ENCODE data around the gene OGFOD3.
"Not testable (repeated sequence)": the region's sequence is repeated elsewhere in the genome, so short reads cannot be mapped to it uniquely, and the experiment has no call there.

The OGFOD3 gene, protein sequence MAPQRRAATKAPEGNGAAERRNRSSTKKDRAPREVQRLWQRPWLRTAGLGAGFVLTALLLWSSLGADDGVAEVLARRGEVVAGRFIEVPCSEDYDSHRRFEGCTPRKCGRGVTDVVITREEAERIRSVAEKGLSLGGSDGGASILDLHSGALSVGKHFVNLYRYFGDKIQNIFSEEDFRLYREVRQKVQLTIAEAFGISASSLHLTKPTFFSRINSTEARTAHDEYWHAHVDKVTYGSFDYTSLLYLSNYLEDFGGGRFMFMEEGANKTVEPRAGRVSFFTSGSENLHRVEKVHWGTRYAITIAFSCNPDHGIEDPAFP

DNA sequence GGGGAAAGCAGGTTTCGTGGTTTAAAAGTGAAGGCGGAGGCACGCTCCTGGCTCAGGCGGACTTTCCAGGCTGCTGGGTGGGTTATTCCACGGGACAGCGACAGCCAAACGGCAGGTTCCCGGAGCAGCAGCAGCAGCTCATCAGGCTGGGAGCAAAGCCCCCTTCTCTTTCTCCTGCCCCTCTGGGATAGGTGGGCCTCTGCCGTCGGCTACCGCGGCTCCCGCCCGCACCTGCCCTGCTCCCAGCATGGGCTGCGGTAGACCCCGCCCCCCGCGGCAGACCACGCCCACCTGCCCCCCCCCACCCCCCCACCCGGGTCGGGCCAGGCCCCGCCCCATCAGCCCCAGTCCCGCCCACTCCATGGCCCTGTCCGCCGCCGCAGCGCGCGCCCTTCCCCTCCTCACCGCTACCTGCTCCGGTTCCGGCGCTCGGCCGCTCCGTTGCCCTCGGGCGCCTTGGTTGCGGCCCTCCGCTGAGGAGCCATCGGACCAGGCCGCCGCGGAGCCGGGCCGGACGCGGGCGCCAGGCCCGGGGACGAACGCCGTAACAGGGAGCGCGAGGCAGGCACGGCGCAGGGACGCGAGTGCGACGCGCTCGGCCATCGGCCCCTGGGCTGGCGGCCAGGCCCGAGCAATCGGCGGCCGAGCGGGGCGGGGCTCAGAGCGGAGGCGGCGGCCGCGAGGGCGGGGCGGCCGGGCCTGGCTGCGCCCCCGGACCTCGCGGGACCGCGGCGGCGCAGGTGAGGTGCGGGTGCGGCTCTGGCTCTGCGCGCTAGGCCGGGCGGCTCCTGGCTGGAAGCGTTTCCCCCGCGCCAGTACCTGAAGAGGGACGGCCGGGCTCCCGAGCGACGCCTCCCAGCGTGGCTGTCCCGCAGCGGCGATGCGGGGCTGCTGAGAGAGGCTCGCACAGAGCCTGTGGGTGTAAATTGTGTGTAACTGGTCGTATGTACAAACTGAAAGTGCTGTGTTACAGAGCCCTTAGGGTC lies at the start of gene OGFOD3, which contains the start of gene HEXD:
OGFOD3 (minus strand) TSS at position 586 of the 986 bp plus-strand sequence; CDS start at position 485, 101 bp downstream.
HEXD (plus strand) TSS at position 347 of the 986 bp plus-strand sequence. CDS start 1,453 bp downstream, outside the sequence.
- DNase-seq = peak; percentile 85

DNA sequence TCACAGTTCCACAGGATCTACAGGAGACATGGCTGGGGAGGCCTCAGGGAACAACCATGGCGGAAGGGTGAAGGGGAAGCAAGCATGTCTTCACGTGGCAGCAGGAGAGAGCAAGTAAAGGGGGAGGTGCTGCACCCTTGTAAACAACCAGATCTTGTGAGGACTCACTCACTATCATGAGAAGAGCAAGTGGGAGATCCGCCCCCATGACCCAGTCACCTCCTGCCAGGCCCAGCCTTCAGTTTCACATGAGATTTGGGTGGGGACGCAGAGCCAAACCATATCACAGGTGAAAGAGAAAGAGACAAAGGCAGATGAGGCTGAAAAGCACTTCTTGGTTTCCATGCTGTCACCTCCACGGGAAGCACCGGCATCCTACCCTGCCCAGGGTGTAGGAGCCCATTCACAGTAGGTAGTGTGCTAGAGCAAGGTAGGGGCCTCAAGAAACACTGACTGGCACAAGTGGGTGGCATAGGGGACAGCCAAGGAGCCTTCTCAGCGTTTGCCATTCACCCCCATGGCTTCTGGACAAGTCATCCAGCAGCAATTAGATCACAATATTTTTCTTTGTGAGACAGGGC lies 46.7 kb upstream of the OGFOD3 start:
- DNase-seq = no peak

DNA sequence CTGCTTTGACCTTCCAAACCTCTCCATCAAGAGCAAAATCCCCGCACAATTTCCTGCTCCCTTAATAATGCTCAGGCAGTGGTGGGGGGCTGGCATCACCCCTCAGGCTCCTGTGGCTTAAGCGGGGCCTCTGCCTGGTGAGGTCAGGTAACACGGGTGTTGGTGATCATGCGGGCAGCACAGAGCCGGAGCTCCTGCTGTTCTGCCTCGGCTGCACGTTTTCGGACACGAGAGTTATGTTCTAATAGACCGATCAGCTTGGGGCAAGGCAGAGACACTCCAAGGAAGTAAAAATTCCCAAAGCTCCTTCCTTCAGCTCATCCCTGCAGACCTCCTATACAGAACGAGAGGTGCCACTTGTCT lies 46.2 kb upstream of the OGFOD3 start:
- DNase-seq = no peak

DNA sequence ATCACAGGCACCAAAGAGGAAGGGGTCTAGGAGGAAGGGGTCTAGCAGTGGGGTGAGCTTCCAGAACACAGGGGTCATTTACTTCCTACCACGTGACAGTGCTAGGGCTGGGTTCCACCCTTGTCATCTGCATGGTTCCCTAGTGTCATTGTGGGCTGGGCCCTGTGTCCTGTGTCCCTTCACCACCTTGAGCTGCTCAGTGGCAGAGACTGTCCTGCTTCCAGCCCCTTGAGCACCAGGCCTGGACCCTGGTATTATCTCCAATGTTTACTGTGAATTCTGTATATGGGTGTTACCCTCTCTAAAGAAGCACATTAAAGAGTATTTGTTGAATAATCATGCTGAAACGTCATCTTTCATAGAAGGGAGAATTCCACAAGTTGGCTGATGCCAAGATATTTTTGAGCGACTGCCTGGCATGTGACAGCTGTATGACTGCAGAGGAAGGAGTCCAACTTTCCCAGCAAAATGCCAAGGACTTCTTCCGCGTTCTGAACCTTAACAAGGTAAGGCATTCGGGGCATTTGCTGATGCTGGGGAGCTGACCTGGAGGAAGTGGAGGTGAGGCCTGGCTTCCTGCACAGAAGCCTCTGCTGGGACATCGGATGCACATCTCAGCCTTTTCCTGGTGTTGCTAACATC lies 45.7 kb upstream of the OGFOD3 start:
- DNase-seq = no peak

DNA sequence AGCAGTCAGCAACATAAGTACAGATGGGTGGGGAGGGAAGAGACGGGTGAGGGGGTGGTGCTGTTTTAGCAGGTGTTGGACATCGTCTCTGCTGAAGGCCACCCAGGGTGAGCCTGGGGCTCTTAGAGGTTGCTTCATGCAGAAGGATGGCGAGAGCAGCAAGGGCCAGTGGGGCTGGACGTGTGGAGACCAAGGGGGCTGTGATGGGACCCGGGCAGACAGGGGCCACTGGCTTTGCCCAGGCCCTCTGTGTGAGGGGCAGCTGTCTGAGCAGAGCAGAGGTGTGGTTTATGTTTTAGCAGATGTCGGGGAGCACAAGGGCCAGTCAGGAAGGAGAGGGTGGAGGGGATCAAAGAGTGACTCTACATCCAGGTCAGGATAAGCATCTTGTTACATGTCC lies 45.0 kb upstream of the OGFOD3 start:
- DNase-seq = no peak

DNA sequence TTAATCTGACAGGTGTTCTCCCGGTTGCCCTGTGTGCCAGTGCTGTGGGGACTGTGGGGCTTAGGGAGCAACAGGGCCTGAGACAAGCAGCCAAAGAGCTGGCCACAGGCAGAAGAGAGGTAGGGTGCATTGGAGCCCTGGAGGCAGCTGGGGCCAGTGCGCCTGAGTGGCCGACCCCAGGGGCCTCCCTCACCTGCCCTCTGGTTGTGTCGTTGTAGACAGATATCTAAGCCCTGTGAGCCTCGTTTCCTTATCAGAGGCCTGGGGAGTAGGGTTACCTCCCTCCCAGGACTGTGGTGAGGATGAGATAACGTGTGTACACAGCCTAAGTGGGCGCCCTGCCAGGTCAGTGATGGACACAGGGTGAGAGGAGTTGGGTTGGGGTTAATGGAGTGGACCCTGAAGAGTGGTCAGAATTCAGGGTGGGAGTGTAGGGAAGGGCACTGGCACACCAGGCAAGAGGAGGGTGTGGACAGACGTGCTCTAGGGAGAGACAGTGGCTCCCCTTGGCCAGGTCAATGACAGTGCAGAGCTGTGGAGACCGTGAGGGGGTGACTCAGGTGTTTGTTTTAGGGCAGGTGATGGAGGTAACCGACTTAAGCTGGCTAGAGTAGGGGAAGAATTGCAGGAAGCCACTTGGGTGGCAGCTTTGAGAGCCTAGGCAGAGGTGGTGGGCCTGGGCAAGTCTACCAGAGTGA lies 43.6 kb upstream of the OGFOD3 start:
- DNase-seq = no peak

DNA sequence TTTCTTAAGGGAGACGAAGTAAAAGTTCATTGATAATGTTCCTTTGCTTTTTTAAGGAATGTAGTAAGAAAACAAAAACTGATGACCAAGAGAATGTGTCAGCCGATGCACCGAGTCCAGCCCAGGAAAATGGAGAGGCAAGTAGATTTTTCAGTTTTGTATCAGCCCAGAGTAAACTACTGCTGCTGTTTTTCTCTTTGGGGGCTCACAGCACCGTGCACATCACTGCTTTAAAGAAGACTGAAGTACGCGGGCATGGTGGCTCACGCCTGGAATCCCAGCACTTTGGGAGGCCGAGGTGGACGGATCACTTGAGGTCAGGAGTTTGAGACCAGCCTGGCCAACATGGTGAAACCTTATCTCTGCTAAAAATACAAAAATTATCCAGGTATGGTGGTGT lies 41.5 kb upstream of the OGFOD3 start:
- not testable (repeated sequence) for DNase-seq

DNA sequence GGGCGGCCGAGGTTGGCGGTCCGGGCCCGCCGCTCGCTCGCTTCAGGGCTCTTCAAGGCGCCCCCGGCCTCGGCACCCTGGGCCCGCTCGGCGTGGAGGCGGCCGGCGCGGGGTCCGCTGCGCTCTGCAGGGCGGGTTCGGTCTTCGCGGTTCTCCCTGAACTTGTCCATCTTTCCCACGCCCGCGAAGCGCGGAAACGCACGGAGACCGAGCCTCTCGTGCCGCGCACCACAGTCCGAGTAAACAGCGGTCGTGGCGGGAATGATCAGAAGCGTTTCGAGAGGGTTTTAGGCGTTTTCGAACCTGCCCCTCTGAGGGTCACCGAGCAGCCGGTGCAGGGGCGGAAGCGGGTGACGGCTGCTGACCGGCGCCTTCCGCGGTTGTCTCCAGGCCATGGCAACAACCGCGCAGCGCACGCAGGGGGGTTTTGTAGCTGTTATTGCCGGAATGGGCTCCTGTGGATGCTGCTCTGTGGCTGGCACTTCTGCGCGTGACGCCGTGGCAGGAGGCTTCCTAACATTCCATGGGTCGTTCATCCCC lies 40.6 kb upstream of the OGFOD3 start:
- peak; percentile 16 for DNase-seq

DNA sequence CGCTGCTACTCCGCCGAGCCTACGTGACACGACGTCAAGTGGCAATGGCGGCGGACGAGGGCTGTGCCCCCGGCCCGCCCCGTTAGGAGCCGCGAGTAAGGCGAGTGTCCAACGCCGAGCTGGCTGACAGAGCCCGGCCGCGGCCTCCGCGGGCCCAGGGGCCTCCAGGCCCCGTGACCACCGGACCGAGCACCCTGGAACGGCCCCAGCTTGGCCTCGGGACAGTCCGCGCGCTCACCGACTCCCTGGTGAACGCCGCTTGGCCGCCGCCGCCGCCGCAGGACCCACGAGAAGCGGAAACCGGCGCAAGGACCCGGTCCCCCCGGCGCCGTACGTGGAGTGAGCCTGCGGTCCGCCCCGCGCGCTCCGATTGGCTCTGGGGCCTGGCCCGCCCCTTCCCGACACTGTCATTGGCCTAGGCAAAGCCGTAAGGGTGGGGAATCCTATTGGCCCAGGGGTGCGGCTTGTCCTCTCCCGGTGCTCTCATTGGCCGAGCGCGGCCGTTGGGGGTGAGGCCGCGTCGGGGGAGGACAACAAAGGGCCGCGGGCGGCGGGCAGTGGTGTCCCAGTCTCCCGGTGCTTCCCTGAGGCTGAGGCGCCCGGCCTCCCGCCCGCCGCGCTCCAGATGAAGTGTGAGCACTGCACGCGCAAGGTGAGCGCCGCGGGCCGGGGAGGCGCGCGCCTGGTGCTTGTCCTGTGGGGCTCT lies 39.9 kb upstream of the OGFOD3 start, which contains the start of gene NARF:
NARF (plus strand) TSS at position 563 of the 706 bp plus-strand sequence; CDS start at position 626, 63 bp downstream.
- peak; percentile 100 for DNase-seq

DNA sequence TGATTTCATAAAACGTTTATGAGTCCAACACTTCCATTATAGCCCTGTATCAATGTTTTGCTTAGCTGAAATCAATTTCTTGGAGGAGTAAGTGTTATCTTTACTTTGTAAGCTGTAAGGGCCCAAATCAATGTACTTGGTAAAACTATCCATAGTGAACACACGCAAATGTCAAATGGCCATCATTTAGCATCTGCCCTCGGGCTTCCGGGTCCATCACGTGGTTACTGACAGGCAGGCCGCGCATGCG lies 39.5 kb upstream of the OGFOD3 start:
- peak; percentile 92 for DNase-seq

DNA sequence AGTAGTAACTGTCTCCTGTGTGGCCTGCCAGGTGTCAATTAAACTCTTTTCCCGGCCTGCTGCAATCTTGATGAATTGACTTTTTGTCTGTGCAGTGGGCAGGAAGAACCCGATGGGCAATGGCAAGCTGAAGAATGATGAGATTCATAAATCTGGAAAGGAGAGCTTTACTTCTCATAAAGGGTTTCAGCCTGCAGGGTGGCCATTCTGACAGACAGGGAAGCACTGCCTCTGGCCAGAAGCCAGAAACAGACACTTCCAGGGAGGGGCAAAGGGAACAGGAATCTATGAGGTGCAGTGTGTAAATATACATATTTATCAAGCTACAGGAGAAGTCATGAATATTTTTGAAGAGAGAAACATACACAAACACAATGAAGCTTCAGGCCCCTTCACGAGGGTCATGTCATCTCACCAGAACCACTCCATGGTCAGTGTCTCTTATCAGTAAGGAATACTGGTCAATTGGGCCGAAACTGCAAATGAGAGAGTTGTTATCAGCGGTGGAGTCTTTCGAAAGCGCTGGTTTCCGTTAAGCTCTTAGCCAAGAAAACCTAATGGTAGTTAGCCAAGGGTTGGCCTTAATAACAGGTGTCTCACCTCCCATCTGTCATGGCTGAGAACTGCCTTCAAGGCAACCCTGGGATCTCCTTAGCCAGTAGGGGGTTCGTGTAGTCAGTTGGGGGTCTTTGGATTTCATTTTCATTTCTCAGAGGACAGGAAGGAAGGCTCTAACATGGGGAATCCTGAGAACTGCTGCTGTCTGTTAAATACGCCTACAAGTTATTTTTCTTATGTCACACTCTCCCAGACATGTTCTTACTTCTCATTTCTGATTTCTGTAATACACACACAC lies 38.9 kb upstream of the OGFOD3 start:
- peak; percentile 36 for DNase-seq

DNA sequence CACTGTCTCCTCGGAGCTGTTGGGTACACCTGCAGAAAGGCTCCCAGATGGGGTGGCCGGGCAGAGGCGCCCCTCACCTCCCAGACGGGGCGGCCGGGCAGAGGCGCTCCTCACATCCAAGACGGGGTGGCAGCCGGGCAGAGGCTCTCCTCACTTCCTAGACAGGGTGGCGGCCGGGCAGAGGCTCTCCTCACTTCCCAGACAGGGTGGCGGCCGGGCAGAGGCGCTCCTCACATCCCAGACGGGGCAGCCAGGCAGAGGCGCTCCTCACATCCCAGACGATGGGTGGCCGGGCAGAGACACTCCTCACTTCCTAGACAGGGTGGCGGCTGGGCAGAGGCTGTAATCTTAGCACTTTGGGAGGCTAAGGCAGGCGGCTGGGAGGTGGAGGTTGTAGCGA lies 35.3 kb upstream of the OGFOD3 start:
- DNase-seq = not testable (repeated sequence)

DNA sequence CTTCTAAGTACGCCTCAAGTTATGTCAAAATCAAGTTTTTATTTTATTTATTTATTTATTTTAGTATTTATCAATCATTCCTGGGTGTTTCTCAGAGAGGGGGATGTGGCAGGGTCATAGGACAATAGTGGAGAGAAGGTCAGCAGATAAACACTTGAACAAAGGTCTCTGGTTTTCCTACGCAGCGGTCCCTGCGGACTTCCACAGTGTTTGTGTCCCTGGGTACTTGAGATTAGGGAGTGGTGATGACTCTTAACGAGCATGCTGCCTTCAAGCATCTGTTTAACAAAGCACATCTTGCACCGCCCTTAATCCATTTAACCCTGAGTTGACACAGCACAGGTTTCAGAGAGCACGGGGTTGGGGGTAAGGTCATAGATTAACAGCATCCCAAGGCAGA lies 34.8 kb upstream of the OGFOD3 start:
- DNase-seq = not testable (repeated sequence)

DNA sequence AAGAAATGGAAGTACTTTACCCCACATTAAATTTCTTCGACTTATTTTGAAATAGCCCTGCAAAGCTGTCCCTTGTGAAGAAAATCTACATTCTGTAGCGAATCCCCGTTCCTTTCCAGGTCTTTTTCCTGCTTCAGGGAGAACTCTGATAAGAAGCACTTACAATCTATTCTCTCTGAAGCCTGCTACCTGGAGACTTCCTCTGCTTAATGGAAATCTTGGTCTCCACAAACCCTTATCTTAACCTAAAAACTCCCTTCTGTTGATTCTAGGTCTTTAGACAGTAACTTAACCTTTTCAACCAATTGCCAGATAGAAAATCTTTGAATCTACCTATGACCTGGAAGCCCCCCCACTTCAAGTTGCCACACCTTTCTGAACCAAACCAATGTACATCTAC lies 33.8 kb upstream of the OGFOD3 start:
- DNase-seq = no peak

DNA sequence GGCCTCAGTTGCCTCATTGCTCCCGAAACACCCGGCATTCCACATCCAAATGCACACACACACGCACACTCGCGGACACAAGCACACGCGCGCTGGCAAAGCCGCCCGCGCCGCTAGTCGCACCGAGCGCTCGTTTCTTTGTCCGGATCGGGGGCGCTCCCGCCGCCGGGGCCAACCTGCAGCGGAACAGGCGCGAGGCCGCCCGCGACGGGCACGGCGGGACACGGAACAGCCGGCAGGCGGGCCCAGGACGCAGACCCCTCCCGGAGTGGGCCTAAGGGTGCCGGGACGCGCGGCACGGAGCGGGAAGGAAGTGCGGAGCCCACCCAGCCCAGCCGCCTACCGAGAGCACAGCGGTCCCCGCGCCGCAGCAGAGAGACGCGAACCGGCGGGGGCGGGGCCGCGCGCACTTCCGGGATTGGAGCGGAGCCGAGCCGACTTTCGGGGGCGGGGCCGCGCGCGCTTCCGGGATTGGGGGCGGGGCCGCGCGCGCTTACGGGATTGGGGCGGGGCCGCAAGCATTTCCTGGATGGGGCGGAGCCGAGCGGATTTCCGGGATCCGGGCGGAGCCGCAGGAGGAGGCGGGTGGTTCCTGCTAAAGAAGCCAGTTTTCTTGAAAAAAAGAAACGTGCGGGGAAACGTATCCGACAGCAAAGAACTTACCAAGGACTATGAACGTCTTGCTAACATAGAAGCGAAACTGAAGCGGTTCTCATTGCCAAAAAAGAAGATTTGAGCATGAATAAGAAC lies 32.1 kb upstream of the OGFOD3 start, which contains the start of gene CYBC1:
CYBC1 (minus strand) TSS at position 396 of the 750 bp plus-strand sequence. CDS start 1,498 bp downstream, outside the sequence.
- peak; percentile 93 for DNase-seq

DNA sequence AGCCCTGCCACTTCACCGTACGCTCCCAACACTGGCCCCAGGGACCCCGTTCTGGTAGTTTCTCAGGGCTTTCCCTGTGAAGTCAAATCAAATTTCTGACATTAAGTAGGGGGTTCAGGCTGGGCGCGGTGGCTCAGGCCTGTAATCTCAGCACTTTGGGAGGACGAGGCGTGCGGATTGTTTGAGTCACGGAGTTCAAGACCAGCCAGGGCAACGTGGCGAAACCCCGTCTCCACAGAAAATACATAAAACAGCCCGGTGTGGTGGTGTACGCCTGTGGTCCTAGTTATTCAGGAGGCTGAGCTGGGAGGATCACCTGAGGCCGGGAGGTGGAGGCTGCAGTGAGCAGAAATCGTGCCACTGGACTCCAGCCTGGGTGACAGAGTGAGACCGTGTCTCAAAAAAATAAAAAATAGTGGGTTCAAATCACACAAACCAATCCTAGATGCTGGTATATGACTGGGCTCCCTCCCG lies 31.5 kb upstream of the OGFOD3 start:
- DNase-seq = no peak

DNA sequence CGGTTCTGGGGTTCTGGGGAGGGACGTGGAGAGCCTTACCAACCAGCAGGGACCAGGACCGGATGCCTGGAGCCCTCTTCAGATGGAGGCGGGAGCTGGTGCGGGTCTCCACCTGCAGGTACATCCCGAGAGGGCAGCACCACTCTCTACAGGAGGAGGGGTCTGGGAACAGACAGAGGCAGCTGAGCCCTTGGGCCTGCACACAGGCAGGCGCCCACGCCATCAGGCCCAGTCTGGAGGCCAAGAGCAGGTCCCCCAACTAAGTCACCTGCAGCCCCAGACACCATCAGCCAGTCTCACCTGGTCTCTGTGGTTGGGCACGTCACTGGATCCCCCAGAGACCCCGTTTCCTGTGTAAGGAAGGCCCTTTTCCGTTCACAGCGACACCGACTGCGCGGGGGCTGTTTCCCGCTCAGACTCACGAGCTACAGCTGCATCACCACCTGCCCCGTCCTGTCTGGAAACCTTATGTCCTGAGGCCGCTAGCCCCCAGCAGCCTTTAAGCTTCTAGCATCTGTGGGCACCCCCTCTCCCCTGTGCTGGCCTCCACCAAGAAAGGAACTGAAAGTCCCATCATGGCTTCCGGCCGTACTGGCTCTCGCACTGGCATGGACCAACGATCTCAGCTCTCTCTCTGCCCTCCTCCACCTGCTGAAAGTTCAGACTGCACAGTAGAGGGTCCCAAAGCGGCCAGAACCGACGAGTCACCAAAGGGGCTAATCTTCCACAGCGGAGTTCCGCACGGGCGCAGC lies 30.9 kb upstream of the OGFOD3 start:
- no peak for DNase-seq

DNA sequence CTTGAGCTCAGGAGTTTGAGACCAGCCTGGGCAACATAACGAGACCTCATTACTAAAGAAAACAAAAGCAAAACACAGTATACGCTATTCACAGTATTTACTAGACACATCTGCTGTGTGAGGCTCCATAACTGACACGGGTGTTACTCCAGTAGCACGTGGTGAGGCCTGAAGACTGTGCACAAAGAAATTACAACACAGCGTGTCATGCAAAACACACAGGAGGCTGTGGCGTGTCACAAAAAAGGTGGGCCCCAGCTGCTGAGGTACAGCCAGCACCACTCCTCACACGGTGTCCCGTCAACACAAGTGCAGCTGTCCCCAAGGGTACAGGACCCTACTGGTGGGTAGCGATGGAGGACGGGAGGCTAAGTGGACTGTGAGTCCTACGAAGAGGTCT lies 29.5 kb upstream of the OGFOD3 start:
- no peak for DNase-seq

DNA sequence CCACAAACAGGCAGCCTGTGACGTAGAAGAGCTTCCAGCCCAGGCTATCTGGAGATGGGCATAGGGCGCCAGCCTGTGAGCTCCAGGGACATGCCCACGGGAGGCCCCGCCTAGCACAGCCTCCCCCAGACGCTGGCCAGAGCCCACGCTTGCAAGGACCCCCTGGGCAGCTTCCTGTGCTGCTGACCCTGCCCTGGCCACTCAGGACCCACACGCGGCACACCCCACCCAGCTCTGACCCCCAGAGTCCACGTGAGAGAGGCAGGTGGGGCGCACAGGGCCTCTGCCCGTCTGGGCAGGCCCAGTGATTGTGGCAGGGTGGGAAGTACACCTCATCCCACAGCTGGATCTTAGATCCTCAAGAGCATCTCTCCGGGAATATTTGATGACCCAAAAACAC lies 28.3 kb upstream of the OGFOD3 start:
- DNase-seq = no peak
